Endothelial cell of umbilical vein (primary cell): Measurements from ENCODE around the gene PKMYT1. TPM values are rescaled to one million over a fixed set of nuclear protein-coding genes. Genes with fewer than 3 reads are reported as not detected.

ENCODE experiments used
- BruUV-seq: library from RNA; stranded (reverse); fragments of 400-500 nt; replicated peaks from 2 replicates; lab custom pipeline; 2021; lab: Mats Ljungman, UMichigan
- CTCF ChIA-PET: fragments of 300-600, 350-600 bp; sonication (Branson Sonifier 250); formaldehyde crosslinking; loops from one replicate; lab custom pipeline; 2021; ENCODE audit warnings: antibody characterized with exemption, inconsistent platforms; lab: Charles Lee
- POLR2A ChIA-PET: fragments of 300-600, 350-600 bp; sonication (Branson Sonifier 250); formaldehyde crosslinking; loops from one replicate; lab custom pipeline; 2021; ENCODE audit warnings: antibody characterized with exemption, inconsistent platforms; lab: Charles Lee
- DNase-seq: peaks from one replicate; pipeline ENCODE4 v3.0.0-alpha.2; 2011; ENCODE audit warnings: low read depth, low spot score
- FAIRE-seq: peaks from 2 replicates; lab custom pipeline; 2011; peaks lifted over from hg19 to GRCh38; lab: Jason Lieb, UNC
- H2AFZ ChIP-seq: 2 replicates; pipeline ENCODE4 v1.6.0; 2012; ENCODE audit warnings: low read depth, low read length, control low read depth, inconsistent platforms
- H3K27ac ChIP-seq: 2 replicates; pipeline ENCODE4 v1.5.1; 2011; ENCODE audit warnings: low read depth, mild to moderate bottlenecking, control low read depth, low read length, moderate library complexity; ENCODE audit not compliant: insufficient read depth
- H3K27me3 ChIP-seq, 2 experiments: 2 replicates each; pipeline versions ENCODE4 v1.6.0 to v1.6.1; 2011; ENCODE audit warnings: low read length in 2 of 2, mixed read lengths in 1 of 2; ENCODE audit not compliant: control insufficient read depth in 2 of 2, insufficient read depth in 2 of 2
- H3K36me3 ChIP-seq, 2 experiments: 2 replicates in 1 of 2; 3 replicates in 1 of 2; pipeline ENCODE4 v1.5.1; 2011; ENCODE audit warnings: low read length in 2 of 2, mild to moderate bottlenecking in 1 of 2, moderate library complexity in 1 of 2; ENCODE audit not compliant: control insufficient read depth in 2 of 2, insufficient read depth in 2 of 2; ENCODE audit errors: extremely low read depth in 1 of 2
- H3K4me1 ChIP-seq: 3 replicates; pipeline ENCODE4 v1.5.1; 2011; ENCODE audit warnings: mild to moderate bottlenecking, low read length; ENCODE audit not compliant: control insufficient read depth, insufficient read depth; ENCODE audit errors: extremely low read depth
- H3K4me2 ChIP-seq: 2 replicates; pipeline ENCODE4 v1.6.1; 2011; ENCODE audit warnings: low read length, control low read depth, mixed read lengths; ENCODE audit not compliant: insufficient read depth
- H3K4me3 ChIP-seq, 3 experiments: fragments of 200-600 bp in 1 of 3; sonication (generic), shearing (Covaris generic) in 1 of 3; replicated peaks in 1 of 3; 2 replicates each; pipeline ENCODE4 v1.5.1; 2011 to 2016; ENCODE audit warnings: control low read depth in 3 of 3, low read length in 3 of 3, mild to moderate bottlenecking in 2 of 3, inconsistent platforms in 1 of 3, low read depth in 1 of 3, moderate library complexity in 1 of 3; ENCODE audit not compliant: insufficient read depth in 1 of 3
- H3K79me2 ChIP-seq: 2 replicates; pipeline ENCODE4 v1.6.0; 2012; ENCODE audit warnings: low read length, inconsistent platforms; ENCODE audit not compliant: control insufficient read depth, insufficient read depth
- H3K9ac ChIP-seq: replicated peaks from 2 replicates; pipeline ENCODE3; 2011; ENCODE audit warnings: low read length, control low read depth; ENCODE audit not compliant: insufficient read depth; ENCODE audit errors: extremely low read depth
- H3K9me1 ChIP-seq: replicated peaks from 3 replicates; pipeline ENCODE4 v1.6.0; 2011; ENCODE audit warnings: mild to moderate bottlenecking, low read length; ENCODE audit not compliant: control insufficient read depth, insufficient read depth; ENCODE audit errors: extremely low read depth
- H3K9me3 ChIP-seq: replicated peaks from 2 replicates; pipeline ENCODE4 v1.5.1; 2012; ENCODE audit warnings: low read length, inconsistent platforms; ENCODE audit not compliant: control insufficient read depth, insufficient read depth
- H4K20me1 ChIP-seq: replicated peaks from 2 replicates; pipeline ENCODE3; 2011; ENCODE audit warnings: mild to moderate bottlenecking, low read length; ENCODE audit not compliant: control insufficient read depth, insufficient read depth; ENCODE audit errors: extremely low read depth
- EZH2 ChIP-seq: IDR thresholded peaks from 2 replicates; pipeline ENCODE4 v1.6.1; 2012; ENCODE audit warnings: borderline replicate concordance, low read depth, mild to moderate bottlenecking, moderate library complexity, low read length, inconsistent platforms; ENCODE audit not compliant: severe bottlenecking
- FOS ChIP-seq: IDR thresholded peaks from 2 replicates; pipeline ENCODE4 v1.6.1; 2011; ENCODE audit warnings: mild to moderate bottlenecking, low read length, moderate library complexity, borderline replicate concordance; ENCODE audit not compliant: insufficient read depth
- GATA2 ChIP-seq: IDR thresholded peaks from 2 replicates; pipeline ENCODE4 v1.7.0; 2011; ENCODE audit warnings: low read depth, mild to moderate bottlenecking, moderate library complexity, mixed read lengths, low read length; ENCODE audit not compliant: insufficient read length, insufficient read depth
- JUN ChIP-seq: IDR thresholded peaks from 2 replicates; pipeline ENCODE4 v1.6.1; 2011; ENCODE audit warnings: borderline replicate concordance, low read depth; ENCODE audit not compliant: insufficient read length, insufficient read depth
- MYC ChIP-seq: IDR thresholded peaks from one replicate; pipeline ENCODE4 v1.6.1; 2011; ENCODE audit warnings: mild to moderate bottlenecking, low read depth, low read length
- POLR2A ChIP-seq: IDR thresholded peaks from 2 replicates; pipeline ENCODE4 v1.6.1; 2012; ENCODE audit warnings: low read depth, mild to moderate bottlenecking, control low read depth, low read length
- POLR2AphosphoS5 ChIP-seq: IDR thresholded peaks from 2 replicates; pipeline ENCODE4 v1.6.1; 2012; ENCODE audit warnings: low read depth, mild to moderate bottlenecking, control low read depth, low read length, moderate library complexity; ENCODE audit not compliant: insufficient read depth
- dilution Hi-C: fragments of 300-500 bp; cut with MboI; formaldehyde crosslinking; loops from one replicate; pipeline ENCODE4 v1.15.0; 2019; ENCODE audit warnings: low sequenced_read_pairs; ENCODE audit not compliant: extremely low pct_ligation_motif_present
- intact Hi-C: fragments of 100-400 bp; cut with micrococcal nuclease; formaldehyde crosslinking; loops from one replicate; pipeline ENCODE4 v1.10.0; 2022
- polyA plus RNA-seq, 4 experiments: library from polyadenylated mRNA; depleted of rRNA in 3 of 4; stranded (reverse) in 3 of 4; unstranded in 1 of 4; fragments of >200 nt; gene quantifications; 2 replicates each; pipeline versions ENCODE4 v1.2.1 to v1.2.3, GENCODE V29; 2011 to 2012; ENCODE audit warnings: missing spikeins in 1 of 4
- total RNA-seq: library from RNA; stranded (reverse); gene quantifications from 2 replicates; pipeline ENCODE4 v1.2.3, GENCODE V29; 2021
- TF ChIP-seq, protein P1 (sequence below): IDR thresholded peaks from 2 replicates; pipeline ENCODE4 v1.6.1; 2011; ENCODE audit not compliant: insufficient read depth, insufficient read length
- TF ChIP-seq, protein P2 (sequence below), 2 donors: IDR thresholded peaks; 1 replicate in 1 of 2; 2 replicates in 1 of 2; pipeline ENCODE4 v1.5.1; 2011; ENCODE audit warnings: low read length in 2 of 2, mild to moderate bottlenecking in 2 of 2, moderate library complexity in 2 of 2, control low read depth in 1 of 2, inconsistent platforms in 1 of 2, low read depth in 1 of 2; ENCODE audit not compliant: insufficient read depth in 1 of 2; ENCODE audit errors: extremely low read depth in 1 of 2

PKMYT1 gene
- total and polyA plus RNA-seq, 2 donors (not counting 3 experiments of a cell fraction or from before 2014, with no cell fraction given): 26.1 to 48.5 TPM

DNA sequence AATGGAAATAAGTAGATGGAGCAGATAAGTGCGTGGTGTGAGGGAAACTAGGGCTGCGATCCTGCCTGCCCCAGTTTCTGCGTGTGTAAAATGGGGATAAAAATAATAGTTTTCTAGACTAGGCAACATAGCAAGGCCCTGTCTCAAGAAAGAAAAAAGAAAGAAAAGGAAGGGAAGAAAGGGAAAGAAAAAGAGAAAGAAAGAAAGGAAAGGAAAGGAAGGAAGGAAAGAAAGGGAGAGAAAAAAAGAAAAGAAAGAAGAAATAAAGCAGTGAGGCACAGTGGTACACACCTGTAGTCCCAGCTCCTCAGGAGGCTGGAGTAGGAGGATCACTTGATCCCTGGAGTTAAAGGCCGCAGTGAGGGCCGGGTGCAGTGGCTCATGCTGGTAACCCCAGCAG is 2.2 kb upstream of the PKMYT1 start:
- FAIRE-seq: no peak

More for the DNA sequence above, 2.2 kb upstream of the PKMYT1 start:
- ChIA-PET POLR2A (no interaction called here), CTCF (interaction anchor here (0.9 to 1.7 kb wide), 4 partner anchors 10 to 55 kb away, joined by 3 to 4 read pairs (median 4); no protein-coding TSS in a partner anchor)
- no peak for DNase-seq
- no peak overlapping the region for H3K27ac ChIP-seq
- H4K20me1 ChIP-seq: no peaks in the 10 kb centered on the region
- H3K9ac ChIP-seq: no peak overlapping the region
- H3K4me2 ChIP-seq: no peak overlapping the region
- no peak overlapping the region for H2AFZ ChIP-seq
- BruUV-seq: no TSS peak
- no peaks in the 10 kb centered on the region for H3K36me3 ChIP-seq
- no peaks in the 10 kb centered on the region for H3K9me1 ChIP-seq
- TF ChIP-seq MYC (no peak), EZH2 (no peak), POLR2A (no peak), GATA2 (no peak), POLR2AphosphoS5 (no peak), FOS (no peak), JUN (no peak)
- TF ChIP-seq, protein P1, sequence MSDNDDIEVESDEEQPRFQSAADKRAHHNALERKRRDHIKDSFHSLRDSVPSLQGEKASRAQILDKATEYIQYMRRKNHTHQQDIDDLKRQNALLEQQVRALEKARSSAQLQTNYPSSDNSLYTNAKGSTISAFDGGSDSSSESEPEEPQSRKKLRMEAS: no peak
- TF ChIP-seq, protein P2, sequence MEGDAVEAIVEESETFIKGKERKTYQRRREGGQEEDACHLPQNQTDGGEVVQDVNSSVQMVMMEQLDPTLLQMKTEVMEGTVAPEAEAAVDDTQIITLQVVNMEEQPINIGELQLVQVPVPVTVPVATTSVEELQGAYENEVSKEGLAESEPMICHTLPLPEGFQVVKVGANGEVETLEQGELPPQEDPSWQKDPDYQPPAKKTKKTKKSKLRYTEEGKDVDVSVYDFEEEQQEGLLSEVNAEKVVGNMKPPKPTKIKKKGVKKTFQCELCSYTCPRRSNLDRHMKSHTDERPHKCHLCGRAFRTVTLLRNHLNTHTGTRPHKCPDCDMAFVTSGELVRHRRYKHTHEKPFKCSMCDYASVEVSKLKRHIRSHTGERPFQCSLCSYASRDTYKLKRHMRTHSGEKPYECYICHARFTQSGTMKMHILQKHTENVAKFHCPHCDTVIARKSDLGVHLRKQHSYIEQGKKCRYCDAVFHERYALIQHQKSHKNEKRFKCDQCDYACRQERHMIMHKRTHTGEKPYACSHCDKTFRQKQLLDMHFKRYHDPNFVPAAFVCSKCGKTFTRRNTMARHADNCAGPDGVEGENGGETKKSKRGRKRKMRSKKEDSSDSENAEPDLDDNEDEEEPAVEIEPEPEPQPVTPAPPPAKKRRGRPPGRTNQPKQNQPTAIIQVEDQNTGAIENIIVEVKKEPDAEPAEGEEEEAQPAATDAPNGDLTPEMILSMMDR (IDR thresholded peaks at IDR 0.05; ENCODE audit: extremely low read depth in 1 of 2, insufficient read depth in 1 of 2, low read depth in 1 of 2, low read length in 2 of 2): no peak
- no peaks in the 10 kb centered on the region for H3K27me3 ChIP-seq
- intact Hi-C loops: no loop called here
- no peaks in the 10 kb centered on the region for H3K9me3 ChIP-seq
- no peak overlapping the region for H3K4me3 ChIP-seq
- H3K4me1 ChIP-seq: peaks cover 10% of the 10 kb centered on the region
- dilution Hi-C loops: no loop called here
- peaks cover 5% of the 10 kb centered on the region for H3K79me2 ChIP-seq
